Psoas muscle (tissue), 8 donors: ENCODE results near the gene MSH2. TPM values are rescaled to one million over a fixed set of nuclear protein-coding genes. Genes with fewer than 3 reads are reported as not detected.
"Not testable (repeated sequence)": the region's sequence is repeated elsewhere in the genome, so short reads cannot be mapped to it uniquely, and the experiment has no call there.

ENCODE experiments used
- ATAC-seq, 4 donors: fragments of 200-7000 bp; cut with Tn5 transposase; one replicate each; pipeline ENCODE4 v1.9.1; 2020; ENCODE audit warnings: moderate library complexity in 3 of 4, mild to moderate bottlenecking in 2 of 4
- DNase-seq, 2 donors: peaks; one replicate each; pipeline ENCODE4 v3.0.0-alpha.2; 2020
- H3K27ac ChIP-seq: fragments of 200-600 bp; one replicate; pipeline ENCODE4 v1.8.0; 2022
- H3K27me3 ChIP-seq, 3 donors: fragments of 200-600 bp in 1 of 3; one replicate each; pipeline versions ENCODE4 v1.6.1 to v1.8.0; 2013 to 2022; ENCODE audit warnings: low read length in 2 of 3, mild to moderate bottlenecking in 2 of 3, moderate library complexity in 1 of 3; ENCODE audit not compliant: insufficient read depth in 3 of 3
- H3K36me3 ChIP-seq, 2 donors: fragments of 200-600 bp in 1 of 2; one replicate each; pipeline versions ENCODE4 v1.6.1 to v1.8.0; 2013 to 2022; ENCODE audit warnings: low read depth in 1 of 2, mild to moderate bottlenecking in 1 of 2, moderate library complexity in 1 of 2; ENCODE audit not compliant: insufficient read depth in 1 of 2
- H3K4me1 ChIP-seq: fragments of 200-600 bp; one replicate; pipeline ENCODE4 v1.8.0; 2022
- H3K4me3 ChIP-seq: fragments of 200-600 bp; one replicate; pipeline ENCODE4 v1.8.0; 2022; ENCODE audit warnings: mild to moderate bottlenecking
- H3K9me3 ChIP-seq: fragments of 200-600 bp; one replicate; pipeline ENCODE4 v1.8.0; 2022
- WGBS, 3 donors: extraction: QIAGEN DNeasy Blood & Tissue Kit; methylation state at CpG; one replicate each; pipeline versions ENCODE4 v1.1.6 to v1.1.7; 2013; 5-methylcytosine and 5-hydroxymethylcytosine counted together
- intact Hi-C, 2 donors: fragments of 100-400 bp; cut with DNase I; formaldehyde crosslinking; loops; one replicate each; pipeline versions ENCODE4 v1.11.0 to v1.14.2; 2022
- polyA plus RNA-seq, 3 donors: library from polyadenylated mRNA; stranded (reverse); fragments of 200-250 nt; gene quantifications; one replicate each; pipeline ENCODE4 v1.2.3, GENCODE V29; 2013
- total RNA-seq, 4 donors: library from RNA; stranded (reverse); fragmentation: NEBNext Ultra II Directional in 2 of 4; extraction: Animal tissue kit (Norgen Biotek cat#: 25700) in 2 of 4; gene quantifications; one replicate each; pipeline versions ENCODE4 v1.2.1 to v1.2.4, GENCODE V29; 2021 to 2023
- TF ChIP-seq, protein P1 (sequence below): fragments of 200-600 bp; IDR thresholded peaks from one replicate; pipeline ENCODE4 v1.8.0; 2022; ENCODE audit warnings: antibody characterized with exemption
- donor health status: healthy with polysubstance abuse.
- donor health status: DM: no; HTN: no; CAD: no; lungs with moderate emphysema.
- donor health status: Bipolar disorder and iron deficiency.
- donor health status: healthy.
- donor health status: DM: yes; HTN: yes; CAD: no.
- donor health status: DM: no; HTN: no; CAD: no.
- donor health status: DM: no; HTN: no; CAD: no.
- donor health status: DM: yes; HTN: yes; CAD: no.

MSH2 gene
- total and polyA plus RNA-seq, 7 donors: 3.2 to 10.8 (median 7.6) TPM

DNA sequence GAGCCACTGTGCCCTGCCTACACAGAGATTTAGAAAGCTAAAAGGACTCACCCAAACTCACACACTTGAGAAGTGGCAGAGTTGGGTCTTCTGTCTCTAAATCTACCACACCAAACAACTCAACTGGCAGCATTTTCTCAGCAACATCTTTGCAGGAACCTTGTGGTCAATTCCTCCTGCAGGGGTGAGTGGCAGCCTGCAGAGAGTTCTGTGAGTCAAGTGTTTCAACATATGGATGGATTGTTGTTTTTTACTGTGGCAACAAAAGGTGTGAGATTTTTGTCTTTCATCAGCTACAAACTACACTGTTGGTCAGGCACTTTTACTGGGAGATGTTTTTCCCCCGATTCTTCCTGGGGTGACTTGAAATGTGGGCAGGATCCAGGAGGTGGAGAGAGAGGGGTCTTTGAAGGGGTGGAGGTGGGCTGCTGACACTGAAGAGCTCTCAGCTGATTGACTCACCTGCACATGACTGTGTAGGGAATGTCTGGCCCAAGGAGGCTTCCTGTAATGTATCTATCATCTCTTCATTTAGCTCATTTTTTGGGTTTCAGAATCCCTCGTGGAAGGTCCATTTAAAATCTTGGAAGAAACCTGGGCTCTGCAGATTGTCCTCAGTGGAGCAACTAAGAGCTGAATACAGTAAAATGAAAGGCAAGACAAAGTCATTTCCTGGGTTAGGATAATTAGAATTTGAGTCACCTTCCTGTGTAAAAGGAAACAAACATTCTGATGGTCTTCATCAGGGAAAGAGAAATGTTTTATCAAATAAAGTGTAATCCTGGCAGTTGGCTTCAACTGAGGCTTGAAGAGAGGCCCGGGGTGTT, 98.6 kb downstream of the MSH2 start:
- no peaks in the 10 kb centered on the region for H3K27me3 ChIP-seq
- DNase-seq: no peak
- TF ChIP-seq, protein P1, sequence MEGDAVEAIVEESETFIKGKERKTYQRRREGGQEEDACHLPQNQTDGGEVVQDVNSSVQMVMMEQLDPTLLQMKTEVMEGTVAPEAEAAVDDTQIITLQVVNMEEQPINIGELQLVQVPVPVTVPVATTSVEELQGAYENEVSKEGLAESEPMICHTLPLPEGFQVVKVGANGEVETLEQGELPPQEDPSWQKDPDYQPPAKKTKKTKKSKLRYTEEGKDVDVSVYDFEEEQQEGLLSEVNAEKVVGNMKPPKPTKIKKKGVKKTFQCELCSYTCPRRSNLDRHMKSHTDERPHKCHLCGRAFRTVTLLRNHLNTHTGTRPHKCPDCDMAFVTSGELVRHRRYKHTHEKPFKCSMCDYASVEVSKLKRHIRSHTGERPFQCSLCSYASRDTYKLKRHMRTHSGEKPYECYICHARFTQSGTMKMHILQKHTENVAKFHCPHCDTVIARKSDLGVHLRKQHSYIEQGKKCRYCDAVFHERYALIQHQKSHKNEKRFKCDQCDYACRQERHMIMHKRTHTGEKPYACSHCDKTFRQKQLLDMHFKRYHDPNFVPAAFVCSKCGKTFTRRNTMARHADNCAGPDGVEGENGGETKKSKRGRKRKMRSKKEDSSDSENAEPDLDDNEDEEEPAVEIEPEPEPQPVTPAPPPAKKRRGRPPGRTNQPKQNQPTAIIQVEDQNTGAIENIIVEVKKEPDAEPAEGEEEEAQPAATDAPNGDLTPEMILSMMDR: no peak
- intact Hi-C loops: no loop called here
- no peak overlapping the region for H3K27ac ChIP-seq
- H3K4me1 ChIP-seq: no peaks in the 10 kb centered on the region
- ATAC-seq: no peak
- 64 to 70% (median 68%) methylated on average over 3 of the region's 3 CpGs for WGBS, 3 donors
- no peak overlapping the region for H3K4me3 ChIP-seq
- no peaks in the 10 kb centered on the region for H3K36me3 ChIP-seq
- no peaks in the 10 kb centered on the region for H3K9me3 ChIP-seq

DNA sequence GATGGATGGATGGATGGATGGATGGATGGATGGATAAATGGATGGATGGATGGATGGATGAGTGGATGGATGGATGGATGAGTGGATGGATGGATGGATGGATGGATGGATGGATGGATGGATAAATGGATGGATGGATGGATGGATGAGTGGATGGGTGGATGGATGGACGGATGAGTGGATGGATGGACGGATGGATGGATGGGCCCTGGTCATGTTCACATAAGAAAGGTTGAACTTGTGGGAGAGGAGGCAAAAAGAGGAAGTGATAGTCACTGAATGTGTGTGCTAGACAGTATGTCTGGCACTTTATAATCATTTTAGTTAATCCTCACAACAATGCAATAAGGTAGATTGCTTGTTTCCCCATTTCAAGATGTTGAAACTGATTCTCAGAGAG, 99.5 kb downstream of the MSH2 start:
- H3K4me3 ChIP-seq, ATAC-seq, H3K4me1 ChIP-seq, H3K36me3 ChIP-seq, DNase-seq, H3K9me3 ChIP-seq, H3K27ac ChIP-seq, intact Hi-C loops, H3K27me3 ChIP-seq: not testable (repeated sequence)
- 88 to 95% (median 91%) methylated on average over 2 of the region's 2 CpGs for WGBS, 3 donors

DNA sequence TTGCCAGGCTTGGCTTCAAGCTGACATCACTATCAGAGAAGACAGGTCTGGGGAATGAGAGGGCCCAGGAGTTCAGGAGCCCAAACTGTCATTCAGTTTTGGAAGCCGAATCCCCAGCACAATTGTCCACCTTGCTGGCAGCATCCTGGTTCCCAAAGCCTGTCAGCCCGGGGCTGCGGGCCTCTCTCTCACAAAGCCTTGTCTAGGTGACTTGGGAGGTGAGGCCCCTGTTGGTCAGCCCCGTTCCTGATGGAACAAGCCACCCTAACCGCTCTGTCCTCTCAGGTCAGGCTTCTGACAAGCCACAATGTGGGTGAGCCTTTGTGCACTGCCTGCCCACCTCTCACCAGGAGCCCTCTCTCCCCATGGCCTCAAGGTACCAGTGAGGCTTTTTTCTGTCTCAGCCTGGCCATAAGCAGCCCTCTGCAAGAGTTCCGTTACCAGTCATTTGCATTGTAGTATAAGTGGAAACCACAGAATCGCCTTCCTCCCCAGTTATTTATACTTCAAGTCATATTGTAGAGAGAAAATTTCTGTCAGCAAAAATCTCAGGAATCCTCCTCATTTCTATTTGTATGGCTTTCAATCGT, 100.6 kb downstream of the MSH2 start:
- intact Hi-C loops: no loop called here
- DNase-seq (no peak), ATAC-seq (no peak)
- Histone ChIP-seq H3K9me3 (no peaks in the 10 kb centered on the region), H3K4me3 (no peak overlapping the region), H3K27me3 (no peaks in the 10 kb centered on the region), H3K4me1 (no peaks in the 10 kb centered on the region), H3K36me3 (no peaks in the 10 kb centered on the region), H3K27ac (no peak overlapping the region)
- WGBS, 3 donors: 89 to 93% (median 93%) methylated on average over 8 of the region's 8 CpGs
- TF ChIP-seq, protein P1: no peak

DNA sequence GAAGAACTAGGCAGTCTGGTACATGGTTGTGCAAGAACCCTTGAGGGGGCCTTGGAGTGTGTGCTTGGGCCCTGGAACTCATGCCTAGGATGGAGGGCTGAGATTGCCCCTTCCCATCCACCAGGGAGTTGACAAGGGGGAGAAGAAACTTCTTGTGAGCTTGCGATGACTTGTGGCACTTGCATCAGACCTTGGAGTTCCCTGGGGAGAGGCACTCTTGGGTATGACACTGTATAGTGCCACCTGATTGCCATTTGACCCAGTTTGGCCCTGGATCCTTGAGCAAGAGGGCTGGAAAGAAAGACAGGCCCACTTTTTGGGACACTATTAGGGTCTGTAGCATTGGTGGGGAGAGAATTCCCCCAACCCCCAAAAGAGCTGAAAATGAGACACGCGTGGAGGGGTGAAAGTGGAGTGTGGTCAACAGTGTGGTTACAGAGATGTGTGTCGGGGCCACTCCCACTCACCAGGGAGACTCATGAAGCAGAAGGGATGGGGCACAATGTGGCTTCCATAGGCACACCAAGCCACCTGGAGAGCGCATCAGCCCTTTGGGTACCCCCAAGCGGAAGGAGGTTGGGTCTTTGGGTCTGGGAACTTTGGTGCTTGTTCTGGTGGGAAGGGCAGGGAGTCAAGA, 101.3 kb downstream of the MSH2 start:
- DNase-seq (no peak), ATAC-seq (no peak)
- intact Hi-C loops: no loop called here
- Histone ChIP-seq H3K27ac (no peak overlapping the region), H3K27me3 (no peaks in the 10 kb centered on the region), H3K9me3 (no peaks in the 10 kb centered on the region), H3K36me3 (no peaks in the 10 kb centered on the region), H3K4me3 (no peak overlapping the region), H3K4me1 (no peaks in the 10 kb centered on the region)
- WGBS, 3 donors: 97 to 98% (median 98%) methylated on average over 6 of the region's 6 CpGs
- TF ChIP-seq, protein P1: no peak

DNA sequence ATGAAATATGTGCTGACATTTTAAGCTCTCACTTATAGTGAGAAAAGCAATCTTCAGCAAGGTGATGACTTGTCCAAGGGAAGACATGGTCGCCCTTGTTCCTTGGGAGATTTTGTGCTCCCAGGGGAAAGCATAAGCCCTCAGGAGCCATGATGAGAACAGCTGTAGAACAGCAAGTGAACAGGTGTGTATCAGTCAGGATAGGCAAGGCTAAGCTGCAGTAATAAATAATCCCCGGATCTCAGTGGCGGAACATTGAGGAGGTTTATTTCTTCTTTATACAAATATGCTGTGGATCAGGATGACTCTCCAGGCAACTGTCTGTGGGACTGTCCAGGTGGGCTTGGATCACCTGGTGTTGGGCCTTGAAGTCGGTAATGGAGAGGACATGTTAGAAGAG, 103.1 kb downstream of the MSH2 start:
- TF ChIP-seq, protein P1: no peak
- DNase-seq (no peak), ATAC-seq (no peak)
- no peak overlapping the region for H3K4me3 ChIP-seq
- H3K27me3 ChIP-seq: no peaks in the 10 kb centered on the region
- H3K36me3 ChIP-seq: no peaks in the 10 kb centered on the region
- H3K27ac ChIP-seq: no peak overlapping the region
- intact Hi-C loops: no loop called here
- H3K9me3 ChIP-seq: no peaks in the 10 kb centered on the region
- no peaks in the 10 kb centered on the region for H3K4me1 ChIP-seq
- WGBS, 3 donors: 71 to 79% (median 76%) methylated on average over 4 of the region's 4 CpGs
